ELF-1 (cell line): ENCODE results near the gene ZNF500.
A peak's percentile ranks its signal among the peaks of the same experiment; 100 is the strongest.
"Not testable (repeated sequence)": the region's sequence is repeated elsewhere in the genome, so short reads cannot be mapped to it uniquely, and the experiment has no call there.

Experiments
- DNase-seq: peaks from one replicate; pipeline ENCODE4 v3.0.0-alpha.2; 2016; ENCODE audit warnings: low read depth, low spot score

The ZNF500 gene

DNA sequence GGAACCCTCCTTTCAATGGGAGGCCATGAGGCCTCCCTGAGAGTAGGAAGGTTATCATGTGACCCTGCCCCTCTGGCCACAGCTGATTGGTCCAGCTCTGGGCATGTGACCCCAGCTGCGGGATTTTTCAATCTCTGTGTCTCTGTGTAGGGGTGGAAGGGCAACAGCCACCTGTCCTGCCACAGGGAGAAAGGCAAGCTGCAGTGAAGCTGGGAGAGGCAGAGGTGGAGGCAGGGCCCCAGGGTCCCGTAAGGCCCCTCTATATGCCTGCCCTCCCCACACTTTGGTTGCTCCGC, 21.7 kb downstream of the ZNF500 start:
- peak; percentile 47 for DNase-seq

DNA sequence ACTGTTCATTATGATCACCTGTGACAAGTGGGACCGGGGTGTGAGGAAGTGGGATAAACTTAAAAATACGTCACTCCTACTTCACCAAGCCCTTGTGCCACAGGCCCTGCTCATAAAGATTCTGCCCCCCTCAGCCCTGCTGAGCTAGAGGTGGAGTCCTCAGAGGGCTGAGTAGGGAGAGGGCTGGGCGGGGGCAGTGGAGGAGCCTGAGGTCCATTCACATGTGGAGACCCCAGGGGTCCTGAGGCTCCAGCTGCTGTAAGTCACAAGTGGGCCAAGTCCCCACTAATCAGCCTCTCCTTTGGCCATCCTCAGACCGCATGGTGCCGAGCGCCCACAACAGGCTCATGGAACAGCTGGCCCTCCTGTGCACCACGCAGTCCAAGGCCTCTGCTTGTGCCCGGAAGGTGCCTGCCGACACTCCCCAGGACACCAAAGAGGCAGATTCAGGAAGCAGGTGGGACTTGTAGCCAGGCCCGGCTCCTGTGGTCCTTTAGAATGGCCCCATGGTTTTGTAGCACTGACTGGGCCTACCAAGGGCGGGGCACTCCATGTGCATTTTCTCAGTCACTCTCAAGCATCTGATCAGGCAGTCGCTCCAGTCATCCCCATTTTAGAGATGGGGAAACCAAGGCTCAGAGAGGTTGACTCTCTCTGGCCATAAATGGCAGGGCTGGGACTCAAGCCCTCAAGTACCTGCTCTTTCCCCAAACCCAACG, 22.2 kb downstream of the ZNF500 start:
- peak; percentile 22 for DNase-seq

DNA sequence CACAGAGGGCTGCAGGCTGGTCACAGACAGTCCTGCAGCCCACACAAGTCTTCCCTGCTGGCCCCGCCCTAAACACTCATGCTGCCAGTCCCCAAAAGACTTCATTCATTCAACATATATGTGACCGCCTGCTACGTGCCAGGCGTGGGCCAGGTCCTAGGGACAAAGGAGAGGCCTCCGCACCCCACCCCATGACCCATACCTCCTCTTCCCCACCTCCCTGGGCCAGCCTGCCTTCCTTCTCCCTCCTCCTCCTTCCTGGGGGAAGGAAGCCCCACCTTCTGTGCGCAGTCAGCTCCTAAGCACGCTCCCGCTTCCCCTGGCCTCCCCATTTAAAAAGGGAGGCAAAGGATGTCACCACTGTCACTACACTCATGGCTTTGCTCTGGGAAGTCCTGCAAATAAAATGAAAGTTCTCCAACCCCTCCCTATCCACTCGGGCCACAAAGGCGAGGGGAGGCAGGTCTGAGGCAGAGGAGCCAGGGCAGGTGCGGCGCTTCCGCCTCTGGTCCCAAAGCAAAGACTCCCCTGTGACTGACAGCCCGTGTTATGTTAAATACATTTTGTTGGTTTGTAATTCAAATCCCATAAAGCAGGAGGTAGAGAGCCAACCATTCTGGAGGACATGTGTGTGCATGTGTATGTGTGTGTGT, 23.6 kb downstream of the ZNF500 start:
- DNase-seq, result peak; percentile 15

DNA sequence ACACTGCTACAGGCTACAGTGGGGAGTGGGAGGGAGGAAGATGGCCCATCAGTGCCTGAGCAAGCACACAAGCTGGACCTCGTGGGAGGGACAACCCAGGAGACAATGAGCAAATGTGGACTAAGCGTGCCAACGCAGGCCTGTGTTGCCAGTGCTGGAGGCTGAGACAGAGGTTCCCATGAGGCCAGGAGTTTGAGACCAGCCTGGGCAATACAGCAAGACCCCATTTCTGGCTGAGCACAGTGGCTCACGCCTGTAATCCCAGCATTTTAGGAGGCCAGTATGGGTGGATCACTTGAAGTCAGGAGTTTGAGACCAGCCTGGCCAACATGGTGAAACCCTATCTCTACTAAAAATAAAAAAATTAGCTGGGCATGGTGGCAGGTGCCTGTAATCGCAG, 28.6 kb downstream of the ZNF500 start:
- DNase-seq, result not testable (repeated sequence)

DNA sequence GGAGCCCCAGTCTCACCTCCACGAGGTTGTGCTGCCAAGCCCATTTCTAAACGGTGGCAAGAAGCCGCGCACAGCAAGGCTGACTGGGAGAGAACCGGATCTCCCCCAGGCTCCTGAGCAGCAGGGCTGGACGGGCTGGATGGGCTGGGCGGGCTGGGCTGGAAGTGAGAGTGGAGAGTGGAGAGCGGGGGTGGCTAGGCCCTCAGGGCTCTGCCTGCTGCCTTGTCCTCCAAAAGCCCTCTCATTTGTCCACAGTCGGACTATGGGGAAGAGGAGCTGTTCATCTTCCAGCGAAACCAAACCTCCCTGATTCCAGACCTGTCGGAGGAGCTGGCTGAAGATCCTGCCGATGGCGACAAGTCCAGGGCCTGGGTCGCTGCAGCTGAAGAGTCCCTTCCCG, 29.4 kb downstream of the ZNF500 start:
- peak; percentile 78 for DNase-seq

GRCh38 chr16:4736546-4736945, 30.4 kb downstream of the ZNF500 start:
- DNase-seq, result no peak

DNA sequence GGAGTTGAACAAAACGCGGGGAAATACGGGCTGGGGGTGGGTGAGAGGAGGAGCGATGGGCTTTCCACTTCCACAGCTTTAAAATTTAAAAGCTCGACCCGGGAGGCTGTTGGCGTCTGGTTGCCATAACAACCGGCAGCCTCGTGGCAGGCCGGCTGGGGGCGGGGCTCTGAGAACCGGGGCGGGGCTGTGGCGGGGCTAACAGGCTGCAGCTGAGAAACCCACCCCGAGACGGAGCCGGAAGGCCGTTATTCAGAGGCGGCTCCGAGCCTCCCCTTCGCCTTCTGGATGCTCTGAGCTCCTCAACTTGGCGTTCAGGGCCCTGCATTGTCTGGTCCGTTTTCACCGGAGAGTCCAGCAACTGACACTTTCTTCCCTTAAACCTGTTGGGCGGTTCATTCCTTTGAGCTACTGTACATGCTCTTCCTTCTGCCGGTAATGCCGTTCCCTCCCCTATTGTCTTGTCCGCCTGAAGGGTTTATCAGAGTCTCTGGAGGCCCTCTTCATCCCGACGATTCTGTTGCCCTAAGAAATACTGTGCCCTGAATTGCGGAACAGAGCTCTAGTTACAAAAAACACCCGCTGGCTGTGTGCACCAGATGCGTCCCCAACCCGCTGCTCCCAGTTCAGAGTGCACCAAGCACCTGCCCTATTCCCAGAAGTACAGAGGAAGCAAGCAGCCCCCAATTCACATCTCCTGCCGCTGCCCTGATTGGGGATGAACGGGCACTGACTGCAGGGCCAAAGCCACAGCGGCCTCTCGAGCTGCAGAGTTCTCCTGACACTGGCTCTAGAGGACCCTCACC, 32.0 kb downstream of the ZNF500 start:
- DNase-seq, result peak; percentile 80

DNA sequence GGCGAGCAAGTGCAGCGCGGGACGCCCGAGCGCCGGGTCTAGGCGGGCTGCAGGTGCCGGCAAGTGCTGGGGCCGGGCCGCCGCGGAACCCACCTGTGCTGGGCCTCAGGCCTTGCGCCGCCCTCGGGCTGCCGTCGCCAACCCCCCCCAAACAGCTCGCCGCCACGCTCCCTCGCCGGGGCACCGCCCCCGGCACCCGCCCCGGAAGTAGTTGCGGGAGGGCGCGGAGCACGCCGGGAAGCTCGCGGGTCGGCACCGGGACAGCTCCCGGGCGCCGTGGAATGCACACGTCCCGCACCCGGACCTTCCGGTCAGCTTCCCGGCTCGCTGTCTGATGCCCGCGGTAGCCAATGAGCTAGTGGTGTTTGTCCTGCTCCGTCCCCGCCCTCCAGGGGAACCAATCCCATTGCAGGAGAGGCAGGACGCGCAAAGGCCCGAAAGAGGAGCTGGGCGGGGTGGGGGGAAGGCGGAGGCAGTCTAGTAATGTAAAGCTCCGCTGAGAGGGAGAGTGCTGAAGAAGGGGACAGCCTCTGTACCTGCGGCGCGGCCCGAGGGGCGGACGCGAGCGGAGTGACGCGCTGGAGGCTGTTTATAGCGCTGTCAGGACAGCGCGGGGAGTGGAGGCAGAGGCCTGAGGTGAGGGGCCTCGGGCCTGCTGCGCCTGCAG, 32.8 kb downstream of the ZNF500 start, which contains the start of the genes ANKS3 and DNAAF8:
Gene ANKS3, minus strand, starts transcription at position 209 of the 667 bp plus-strand sequence. CDS start 4,122 bp downstream, outside the sequence.
Gene DNAAF8, plus strand, starts transcription at position 475 of the 667 bp plus-strand sequence. CDS start 1,978 bp downstream, outside the sequence.
- DNase-seq, result peak; percentile 98

DNA sequence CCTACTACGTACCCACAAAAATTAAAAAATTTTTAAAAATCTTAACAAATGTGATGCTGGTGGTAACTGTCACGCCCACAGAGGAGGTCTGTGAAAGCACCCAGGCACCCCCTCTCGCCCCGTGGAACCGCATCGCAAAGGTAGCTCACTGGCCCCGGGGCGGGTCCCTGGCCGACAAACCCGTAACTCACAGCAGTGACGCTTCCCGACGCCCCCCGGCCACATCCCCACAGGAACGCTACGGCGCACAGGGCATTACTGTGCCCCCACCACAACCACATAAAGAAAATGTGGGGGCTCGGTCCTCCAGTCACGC, 33.3 kb downstream of the ZNF500 start:
- DNase-seq, result no peak

DNA sequence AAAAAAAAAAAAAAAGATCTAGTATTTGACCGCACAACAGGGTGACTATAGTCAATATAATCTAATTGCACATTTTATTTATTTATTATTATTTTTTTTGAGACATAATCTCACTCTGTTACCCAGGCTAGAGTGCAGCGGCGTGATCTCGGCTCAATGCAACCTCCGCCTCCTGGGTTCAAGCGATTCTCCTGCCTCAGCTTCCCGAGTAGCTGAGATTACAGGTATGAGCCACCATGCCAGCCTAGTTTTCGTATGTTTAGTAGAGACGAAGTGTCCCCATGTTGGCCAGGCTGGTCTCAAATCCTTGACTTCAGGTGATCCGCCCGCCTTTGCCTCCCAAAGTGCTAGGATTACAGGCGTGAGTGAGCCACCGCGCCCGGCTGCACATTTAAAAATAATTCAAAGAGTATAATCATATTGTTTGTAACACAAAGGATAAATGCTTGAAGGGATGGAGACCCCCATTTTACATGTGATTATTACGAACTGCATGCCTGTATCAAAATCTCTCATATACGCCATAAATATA, 33.7 kb downstream of the ZNF500 start:
- DNase-seq, result no peak

- no peak for DNase-seq
Measured at GRCh38 chr16:4729876-4730275, 37.1 kb downstream of the ZNF500 start.

DNA sequence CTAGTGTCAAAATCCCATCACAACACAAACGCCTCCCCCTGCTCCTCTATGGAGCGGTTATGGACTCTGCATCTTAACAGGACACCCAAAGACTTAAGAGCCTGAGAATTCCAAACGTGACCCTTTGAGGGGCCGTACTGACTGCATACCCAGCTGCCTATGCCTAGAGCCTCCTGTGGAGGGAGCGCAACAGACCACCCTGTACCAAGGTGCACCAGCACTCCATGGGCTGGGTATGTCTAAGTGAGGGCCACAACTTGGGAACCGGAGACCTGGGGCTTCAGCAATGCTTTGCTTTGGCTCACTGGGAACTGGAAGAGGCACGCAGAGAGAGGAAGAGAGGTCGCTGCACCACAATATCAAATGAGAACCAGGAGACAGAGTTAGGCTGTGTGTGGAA, 38.3 kb downstream of the ZNF500 start:
- no peak for DNase-seq

- no peak for DNase-seq
Measured at GRCh38 chr16:4726616-4727015, 40.3 kb downstream of the ZNF500 start.

GRCh38 chr16:4724661-4725270, 42.2 kb downstream of the ZNF500 start:
- DNase-seq, result no peak

DNA sequence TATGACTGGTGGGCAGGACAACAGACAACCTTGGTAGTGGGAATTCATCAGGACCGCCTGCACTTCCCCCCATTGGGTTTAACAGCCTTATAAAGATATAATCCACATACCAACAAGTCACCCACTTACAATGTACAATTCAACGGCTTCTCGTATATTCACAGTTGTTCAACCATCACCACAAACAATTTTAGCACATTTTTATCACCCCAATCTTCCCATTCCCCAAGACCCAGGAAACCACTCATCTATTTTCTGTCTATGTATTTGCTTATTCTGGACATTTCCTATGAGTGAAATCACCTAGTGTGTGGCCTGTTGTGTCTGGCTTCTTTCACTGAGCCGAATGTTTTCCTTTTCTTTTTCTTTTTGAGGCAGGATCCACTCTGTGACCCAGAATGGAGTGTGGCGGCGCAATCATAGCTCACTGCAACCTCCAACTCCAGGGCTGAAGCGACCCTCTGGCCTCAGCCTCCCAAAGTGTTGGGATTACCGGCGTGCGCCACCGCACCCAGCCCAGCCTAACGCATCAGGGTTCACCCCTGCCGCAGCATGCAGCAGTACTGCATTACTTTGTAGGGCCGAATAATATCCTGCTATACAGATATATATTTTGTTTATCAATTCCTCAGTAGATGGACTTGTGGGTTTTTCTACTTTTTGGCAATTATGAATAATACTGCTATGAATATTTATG, 43.7 kb downstream of the ZNF500 start:
- DNase-seq, result no peak

DNA sequence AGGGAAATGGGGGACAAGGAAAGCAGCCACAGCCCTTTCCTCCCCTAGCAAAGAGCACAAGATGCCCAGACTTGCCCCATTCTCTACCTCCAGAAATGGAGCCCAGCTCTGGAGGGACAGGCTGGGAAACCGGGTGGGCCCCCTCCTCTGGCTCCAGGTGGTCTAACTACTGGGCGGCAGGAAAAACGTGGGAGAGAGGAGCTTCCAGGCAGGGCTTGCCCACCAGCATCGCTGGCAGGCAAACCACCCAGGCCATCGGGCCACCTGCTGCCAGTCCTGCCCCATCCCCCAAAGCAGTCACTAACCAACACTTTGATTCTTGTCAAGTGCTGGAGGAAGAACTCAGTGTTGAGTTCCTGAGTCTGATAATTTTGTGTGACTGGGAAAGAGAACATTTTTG, 48.5 kb downstream of the ZNF500 start:
- DNase-seq, result no peak

DNA sequence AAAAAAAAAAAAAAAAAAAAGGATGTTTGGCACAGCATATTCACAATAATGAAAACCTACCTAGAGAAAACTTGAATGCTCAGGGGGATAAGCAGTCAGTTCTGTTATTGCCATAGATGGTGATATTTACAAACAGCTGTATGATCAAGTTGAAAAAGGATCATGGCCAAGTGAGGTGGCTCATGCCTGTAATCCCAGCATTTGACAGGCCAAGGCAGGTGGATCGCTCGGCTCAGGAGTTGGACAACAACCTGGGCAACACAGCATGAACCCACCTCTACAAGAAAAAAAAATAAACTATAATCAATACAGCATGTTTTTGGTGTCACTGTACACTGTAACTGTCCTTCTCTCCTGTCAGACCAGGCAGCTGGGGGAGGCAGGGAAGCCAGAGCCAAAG, 52.0 kb downstream of the ZNF500 start:
- DNase-seq, result no peak

- DNase-seq, result no peak
Measured at GRCh38 chr16:4713663-4714501, 53.1 kb downstream of the ZNF500 start.

GRCh38 chr16:4709481-4709880, 57.5 kb downstream of the ZNF500 start:
- no peak for DNase-seq

DNA sequence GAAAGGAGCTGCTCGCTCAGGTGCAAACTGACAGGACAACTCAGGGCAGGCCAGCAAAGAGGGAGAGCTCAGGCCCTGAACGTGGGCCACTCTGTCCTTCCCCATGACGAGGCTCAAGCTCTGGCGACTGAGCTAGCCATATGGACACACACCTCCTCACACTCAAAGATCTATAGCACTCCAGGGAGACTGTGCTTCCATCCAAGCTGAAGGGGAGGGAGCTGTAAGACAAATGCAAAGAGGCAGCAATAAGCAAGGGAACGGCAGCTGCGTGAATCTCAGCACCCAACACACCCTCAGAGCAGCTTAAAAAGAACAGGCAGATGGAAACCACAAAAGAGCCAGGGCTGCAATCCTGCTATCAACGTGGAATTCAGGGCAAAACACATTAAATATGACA, 60.1 kb downstream of the ZNF500 start:
- no peak for DNase-seq
